GM12891 (cell line): ENCODE data around the gene MUL1. TPM values are rescaled to one million over a fixed set of nuclear protein-coding genes. Genes with fewer than 3 reads are reported as not detected.

Experiments
- DNase-seq: peaks from one replicate; pipeline ENCODE4 v3.0.0; 2011; ENCODE audit warnings: low spot score; ENCODE audit not compliant: insufficient read length
- FAIRE-seq: peaks from 2 replicates; lab custom pipeline; 2011; peaks lifted over from hg19 to GRCh38; lab: Jason Lieb, UNC
- PAX5 ChIP-seq: IDR thresholded peaks from 2 replicates; pipeline ENCODE4 v1.6.1; 2011; ENCODE audit warnings: low read length, moderate library complexity, mild to moderate bottlenecking; ENCODE audit not compliant: insufficient read depth, severe bottlenecking
- POLR2A ChIP-seq: IDR thresholded peaks from 2 replicates; pipeline ENCODE4 v1.6.1; 2011; ENCODE audit warnings: low read depth, low read length, control low read depth
- POLR2AphosphoS5 ChIP-seq: IDR thresholded peaks from 2 replicates; pipeline ENCODE4 v1.6.1; 2011; ENCODE audit warnings: low read depth, low read length, control low read depth
- POU2F2 ChIP-seq: IDR thresholded peaks from 2 replicates; pipeline ENCODE4 v1.6.1; 2011; ENCODE audit warnings: low read depth, mild to moderate bottlenecking, control low read depth, low read length, moderate library complexity
- SPI1 ChIP-seq: IDR thresholded peaks from 2 replicates; pipeline ENCODE4 v1.6.1; 2011; ENCODE audit warnings: low read depth, low read length, control low read depth
- TAF1 ChIP-seq: IDR thresholded peaks from 2 replicates; pipeline ENCODE4 v1.6.1; 2011; ENCODE audit warnings: low read depth, low read length, control low read depth
- polyA plus RNA-seq: library from polyadenylated mRNA; unstranded; fragments of >200 nt; gene quantifications from one replicate; pipeline ENCODE4 v1.2.1, GENCODE V29; 2012; ENCODE audit warnings: low read depth, missing spikeins, inconsistent platforms; ENCODE audit not compliant: missing spikeins

The MUL1 gene, protein sequence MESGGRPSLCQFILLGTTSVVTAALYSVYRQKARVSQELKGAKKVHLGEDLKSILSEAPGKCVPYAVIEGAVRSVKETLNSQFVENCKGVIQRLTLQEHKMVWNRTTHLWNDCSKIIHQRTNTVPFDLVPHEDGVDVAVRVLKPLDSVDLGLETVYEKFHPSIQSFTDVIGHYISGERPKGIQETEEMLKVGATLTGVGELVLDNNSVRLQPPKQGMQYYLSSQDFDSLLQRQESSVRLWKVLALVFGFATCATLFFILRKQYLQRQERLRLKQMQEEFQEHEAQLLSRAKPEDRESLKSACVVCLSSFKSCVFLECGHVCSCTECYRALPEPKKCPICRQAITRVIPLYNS
- 15.9 TPM for polyA plus RNA-seq

DNA sequence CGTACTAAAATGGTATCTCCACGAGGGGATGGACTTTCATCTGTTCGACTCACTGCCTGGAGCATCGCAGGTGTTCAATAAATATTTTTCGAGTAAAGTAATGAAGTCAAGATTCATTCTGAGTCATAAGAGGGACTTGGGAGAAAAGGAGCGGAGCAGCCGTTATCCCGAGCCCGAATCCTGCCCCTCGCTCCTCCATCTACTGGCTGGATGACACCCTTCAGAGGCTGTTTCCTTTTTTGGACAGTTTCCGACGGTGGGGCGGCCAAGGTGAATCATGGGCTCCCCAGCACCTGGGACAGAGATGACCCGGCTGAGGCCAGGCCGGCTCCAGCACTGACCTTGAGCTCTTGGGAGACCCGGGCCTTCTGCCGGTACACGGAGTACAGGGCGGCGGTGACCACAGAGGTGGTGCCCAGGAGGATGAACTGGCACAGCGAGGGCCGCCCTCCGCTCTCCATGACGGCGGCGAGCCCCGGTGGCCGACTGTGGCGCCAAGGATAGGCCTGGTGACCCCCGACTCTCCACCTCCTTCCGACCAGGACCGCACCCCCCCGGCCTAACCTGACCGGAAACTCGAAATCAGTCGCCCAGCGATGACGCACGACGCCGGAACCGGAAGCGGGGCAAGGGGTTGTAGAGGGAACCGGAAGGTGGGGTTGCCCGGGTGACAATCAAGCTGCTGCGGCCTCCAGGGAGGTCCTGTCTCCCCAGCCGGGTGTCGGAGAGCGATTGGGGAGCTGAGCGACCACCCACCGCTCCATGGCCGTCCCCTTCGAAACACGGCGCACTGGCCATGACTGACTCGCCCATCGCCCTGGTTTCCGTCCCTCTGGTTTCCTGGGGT, at the start of gene MUL1:
Gene MUL1, minus strand, starts transcription at position 588 of the 847 bp plus-strand sequence. Its CDS starts 127 bp downstream, at position 461.
- 0 out of 2 replicates have a peak, but pooled peaks have one; percentile 22 for TF ChIP-seq POU2F2
- TF ChIP-seq SPI1 = no peak
- TF ChIP-seq TAF1 = 0 out of 2 replicates have a peak, but pooled peaks have one; percentile 16
- TF ChIP-seq POLR2A = peak; percentile 64
- TF ChIP-seq POLR2AphosphoS5 = peak; percentile 52
- no peak for TF ChIP-seq PAX5
- peak; percentile 96 for FAIRE-seq
- DNase-seq = peak; percentile 95

DNA sequence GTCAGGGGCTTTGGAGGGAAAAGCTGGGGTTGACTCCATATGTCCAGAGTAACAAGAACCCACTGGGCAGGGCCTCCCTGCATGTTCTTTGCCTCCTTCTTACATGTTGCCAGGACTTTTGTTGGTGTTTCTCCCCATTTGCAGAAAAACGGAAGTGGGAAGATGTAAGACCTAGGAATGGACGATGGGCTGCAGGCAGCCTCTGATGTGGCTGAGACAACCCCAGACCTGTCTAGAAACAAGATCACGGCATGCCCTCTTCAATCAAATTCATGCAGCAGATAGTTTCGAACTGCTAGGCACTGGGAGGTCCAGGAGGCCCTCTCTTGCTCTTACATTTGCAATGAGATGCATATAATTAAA, 47.8 kb upstream of the MUL1 start:
- no peak for TF ChIP-seq POLR2AphosphoS5
- TF ChIP-seq POU2F2 = no peak
- peak; percentile 56 for TF ChIP-seq SPI1
- no peak for FAIRE-seq
- DNase-seq = no peak

DNA sequence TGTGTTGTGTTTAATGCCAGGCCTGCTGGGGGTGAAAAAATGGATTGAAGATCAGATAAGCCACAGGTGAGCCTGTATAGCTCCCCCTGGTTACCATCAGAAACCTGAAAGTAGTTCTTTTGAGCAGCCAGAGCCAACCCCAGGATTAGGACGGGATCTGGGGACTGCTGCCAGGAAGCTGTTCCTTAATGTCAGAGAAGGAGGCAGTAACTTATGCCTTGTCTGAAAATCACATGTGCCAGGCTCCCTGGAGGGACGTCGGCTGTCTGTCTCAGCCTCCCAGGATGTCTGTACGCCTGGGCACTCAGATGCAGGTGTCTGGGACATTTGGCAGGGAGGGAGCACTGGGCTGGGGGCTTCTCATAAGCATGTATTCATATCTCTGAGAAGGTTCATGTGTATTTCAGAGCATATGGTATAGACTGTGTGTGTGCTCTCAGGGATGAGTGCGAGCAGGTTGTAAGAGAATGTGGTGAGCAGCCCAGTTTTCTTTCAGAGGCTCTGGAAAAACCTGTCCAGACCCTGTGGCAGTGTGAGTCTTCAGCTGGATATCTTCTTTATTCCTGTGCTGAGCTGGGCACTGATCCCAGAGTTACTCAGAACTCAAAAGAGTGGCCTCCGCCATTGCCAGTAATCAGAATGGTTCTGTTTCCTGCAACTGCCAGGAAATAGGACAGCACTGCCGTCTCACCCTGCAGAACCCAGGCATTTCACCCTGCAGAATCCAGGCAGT, 47.2 kb upstream of the MUL1 start:
- no peak for DNase-seq
- FAIRE-seq = no peak
- TF ChIP-seq POLR2A = no peak
- no peak for TF ChIP-seq POU2F2
- TF ChIP-seq SPI1 = no peak
- no peak for TF ChIP-seq PAX5
- TF ChIP-seq TAF1 = no peak
- no peak for TF ChIP-seq POLR2AphosphoS5

DNA sequence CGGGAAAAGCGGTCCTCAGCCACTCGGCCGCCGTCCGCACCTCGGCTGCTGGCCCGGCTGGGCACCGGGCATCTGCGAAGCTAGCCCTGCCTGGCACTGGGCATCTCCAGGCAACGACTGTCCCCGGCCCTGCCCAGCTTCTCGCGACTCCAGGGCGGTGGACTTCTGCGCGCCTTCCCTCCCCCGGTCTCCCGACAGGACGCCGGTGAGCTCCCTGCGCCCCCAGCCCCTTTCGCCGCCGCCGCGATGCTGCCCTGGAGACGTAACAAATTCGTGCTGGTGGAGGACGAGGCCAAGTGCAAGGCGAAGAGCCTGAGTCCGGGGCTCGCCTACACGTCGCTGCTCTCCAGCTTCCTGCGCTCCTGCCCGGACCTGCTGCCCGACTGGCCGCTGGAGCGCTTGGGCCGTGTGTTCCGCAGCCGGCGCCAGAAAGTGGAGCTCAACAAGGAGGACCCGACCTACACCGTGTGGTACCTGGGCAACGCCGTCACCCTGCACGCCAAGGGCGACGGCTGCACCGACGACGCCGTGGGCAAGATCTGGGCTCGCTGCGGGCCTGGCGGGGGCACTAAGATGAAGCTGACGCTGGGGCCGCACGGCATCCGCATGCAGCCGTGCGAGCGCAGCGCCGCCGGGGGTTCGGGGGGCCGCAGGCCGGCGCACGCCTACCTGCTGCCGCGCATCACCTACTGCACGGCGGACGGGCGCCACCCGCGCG, 44.9 kb upstream of the MUL1 start:
- peak; percentile 30 for DNase-seq
- TF ChIP-seq POLR2A = no peak
- no peak for TF ChIP-seq POU2F2
- TF ChIP-seq TAF1 = no peak
- no peak for TF ChIP-seq SPI1
- TF ChIP-seq PAX5 = no peak
- no peak for TF ChIP-seq POLR2AphosphoS5

GRCh38 chr1:20551945-20552727, 44.2 kb upstream of the MUL1 start, which contains the start of gene FAM43B:
FAM43B (plus strand) TSS chr1:20552573; CDS start chr1:20552974, 401 bp downstream.
- FAIRE-seq (no peak), DNase-seq (peak; percentile 50)
- TF ChIP-seq POU2F2 (no peak), POLR2A (no peak), TAF1 (no peak), POLR2AphosphoS5 (no peak), SPI1 (no peak), PAX5 (no peak)

More for the DNA sequence above, 44.9 kb upstream of the MUL1 start:
- FAIRE-seq = no peak

DNA sequence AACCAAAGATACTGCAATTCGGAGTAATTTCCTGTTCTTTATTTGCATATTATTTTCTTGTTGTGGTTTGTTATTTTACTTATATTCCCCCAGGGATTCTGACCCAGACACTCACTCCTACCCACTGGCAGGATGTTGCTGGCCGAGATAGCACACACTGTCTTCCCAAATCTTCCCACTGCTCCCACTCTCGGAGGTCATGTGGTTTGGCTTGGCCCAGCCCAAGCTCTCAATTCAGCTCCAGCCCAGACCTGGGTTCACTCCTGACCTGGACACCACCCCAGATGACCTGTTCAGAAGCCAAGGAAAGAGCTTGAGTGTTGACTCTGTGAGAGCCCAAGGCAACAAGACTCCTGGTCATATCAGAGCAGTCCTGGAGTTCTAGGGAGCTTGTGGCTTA, 43.2 kb upstream of the MUL1 start:
- TF ChIP-seq POU2F2 = no peak
- no peak for TF ChIP-seq TAF1
- no peak for TF ChIP-seq SPI1
- TF ChIP-seq POLR2A = no peak
- TF ChIP-seq POLR2AphosphoS5 = no peak
- no peak for TF ChIP-seq PAX5
- DNase-seq (no peak), FAIRE-seq (no peak)

GRCh38 chr1:20546637-20547036, 38.7 kb upstream of the MUL1 start:
- FAIRE-seq (no peak), DNase-seq (no peak)
- TF ChIP-seq POLR2A (no peak), SPI1 (no peak), POU2F2 (no peak), POLR2AphosphoS5 (no peak), PAX5 (no peak), TAF1 (no peak)

DNA sequence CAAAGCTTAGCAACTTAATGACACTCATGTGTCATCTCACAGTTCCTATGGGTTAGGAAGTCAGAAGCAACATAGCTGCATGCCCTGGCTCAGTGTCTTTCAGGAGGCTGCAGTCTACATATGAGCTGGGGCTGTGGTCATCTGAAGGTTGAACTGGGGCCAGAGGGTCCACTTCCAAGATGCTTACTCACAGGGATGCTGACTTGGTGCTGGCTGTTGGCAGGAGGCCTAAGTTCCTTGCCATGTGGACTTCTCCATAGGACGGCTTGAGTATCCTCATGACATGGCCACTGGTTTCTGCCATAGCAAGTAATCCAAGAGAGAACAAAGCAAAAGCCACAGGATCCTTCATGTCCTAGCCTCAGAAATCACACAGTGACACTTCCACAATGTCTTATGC, 32.3 kb upstream of the MUL1 start:
- FAIRE-seq (no peak), DNase-seq (no peak)

More for the DNA sequence above, 32.3 kb upstream of the MUL1 start:
- TF ChIP-seq TAF1 = no peak
- no peak for TF ChIP-seq SPI1
- TF ChIP-seq POLR2A = no peak
- no peak for TF ChIP-seq POLR2AphosphoS5
- TF ChIP-seq POU2F2 = no peak
- TF ChIP-seq PAX5 = no peak
